Measurements from ENCODE around the gene OR9G4.

The OR9G4 gene

DNA sequence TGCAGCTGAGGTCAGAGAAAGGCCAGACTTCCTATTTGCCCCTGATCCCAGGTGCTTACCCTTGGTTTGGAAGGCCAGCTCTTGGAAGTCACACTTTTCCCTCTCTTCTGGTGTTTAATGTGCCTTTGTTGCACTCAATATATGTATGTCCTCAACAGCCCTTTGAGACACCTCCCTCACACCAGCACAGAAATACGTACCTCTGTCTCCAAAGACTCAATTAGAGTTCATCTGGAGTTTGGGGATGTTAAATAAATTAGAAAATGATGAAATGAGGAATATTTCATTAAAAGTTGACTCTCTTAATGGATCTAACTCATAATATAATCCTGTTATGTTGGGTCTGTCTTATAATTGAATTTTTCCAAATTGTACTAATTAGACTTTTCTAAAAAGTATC lies at the start of gene OR9G4:
OR9G4 (minus strand) TSS at position 101 of the 400 bp plus-strand sequence. CDS start 4,931 bp downstream, outside the sequence.
- no peak for DNase-seq (ENCODE audit: low spot score)

DNA sequence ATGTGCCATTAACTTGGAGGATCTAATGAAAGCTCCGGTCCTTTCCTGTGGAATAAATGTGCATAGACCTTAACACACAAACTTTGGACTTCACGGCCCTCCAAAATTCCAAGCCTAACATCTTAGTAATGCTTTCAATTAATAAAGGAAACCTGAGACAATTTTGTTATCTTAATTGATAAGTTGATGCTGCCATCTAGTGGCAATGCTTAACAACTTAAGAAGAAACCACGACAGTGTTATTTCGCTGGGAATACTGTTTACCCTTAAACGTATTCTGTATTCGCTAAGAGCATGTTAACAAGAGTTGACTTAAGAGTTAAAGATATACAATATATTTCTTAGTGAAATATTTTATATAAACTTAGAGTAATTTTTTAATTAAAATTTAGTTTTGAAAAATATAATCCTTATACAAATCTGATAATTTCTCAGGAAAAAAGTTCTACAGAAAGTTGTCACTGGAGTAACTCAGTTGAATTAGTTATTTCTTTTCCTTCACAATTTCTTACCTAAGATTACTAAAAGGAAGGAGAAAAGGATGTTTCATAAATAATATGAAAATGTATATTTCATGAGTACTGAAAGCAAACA lies 35.0 kb upstream of the OR9G4 start:
- DNase-seq (ENCODE audit: low spot score), result peak; percentile 2

DNA sequence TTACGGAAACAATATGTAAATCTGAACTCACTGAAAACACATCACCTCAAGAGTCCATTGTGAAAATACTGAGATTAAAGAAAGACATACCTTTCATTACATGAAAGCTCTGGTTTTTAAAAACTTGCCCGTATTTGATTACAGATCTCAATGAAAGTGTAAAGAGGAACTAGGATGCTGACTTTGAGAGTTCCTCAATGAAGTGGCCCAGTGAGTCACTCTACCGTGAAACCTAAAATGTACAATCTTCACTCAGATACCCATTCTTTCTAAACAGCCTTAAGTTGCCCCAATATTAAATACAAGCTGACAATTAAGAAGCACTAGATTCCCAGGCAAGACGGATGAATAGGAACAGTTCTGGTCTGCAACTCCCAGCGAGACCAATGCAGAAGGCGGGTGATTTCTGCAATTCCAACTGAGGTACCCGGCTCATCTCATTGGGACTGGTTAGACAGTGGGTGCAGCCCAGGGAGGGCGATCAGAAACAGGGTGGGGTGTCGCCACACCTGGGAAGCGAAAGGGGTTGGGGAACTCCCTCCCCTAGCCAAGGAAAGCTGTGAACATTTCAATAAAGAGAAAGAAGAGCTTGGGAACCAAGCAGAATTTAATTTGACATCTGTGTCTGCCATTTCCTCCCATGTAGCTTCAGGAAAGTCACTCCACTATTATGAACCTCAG lies 33.8 kb upstream of the OR9G4 start:
- DNase-seq (ENCODE audit: low spot score), result no peak

DNA sequence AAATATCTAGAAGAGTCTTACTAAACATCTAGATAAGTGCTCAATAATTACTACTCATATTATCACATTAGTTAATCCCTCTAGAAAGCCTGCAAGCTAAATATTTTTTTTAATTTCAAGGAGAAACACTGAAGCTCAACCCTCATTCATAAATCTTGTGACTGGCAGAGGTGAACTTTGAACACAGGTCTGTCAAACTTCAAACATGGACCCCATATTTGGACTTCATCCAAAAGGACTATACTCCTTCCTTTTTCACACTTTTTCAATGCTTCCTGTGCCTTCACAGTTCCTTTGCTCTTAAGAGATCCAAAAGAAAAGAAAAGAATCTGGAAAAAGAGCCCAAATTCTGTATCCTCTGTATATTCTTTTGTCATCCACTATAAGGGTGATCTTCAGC lies 28.3 kb upstream of the OR9G4 start:
- DNase-seq (ENCODE audit: low spot score), result no peak

DNA sequence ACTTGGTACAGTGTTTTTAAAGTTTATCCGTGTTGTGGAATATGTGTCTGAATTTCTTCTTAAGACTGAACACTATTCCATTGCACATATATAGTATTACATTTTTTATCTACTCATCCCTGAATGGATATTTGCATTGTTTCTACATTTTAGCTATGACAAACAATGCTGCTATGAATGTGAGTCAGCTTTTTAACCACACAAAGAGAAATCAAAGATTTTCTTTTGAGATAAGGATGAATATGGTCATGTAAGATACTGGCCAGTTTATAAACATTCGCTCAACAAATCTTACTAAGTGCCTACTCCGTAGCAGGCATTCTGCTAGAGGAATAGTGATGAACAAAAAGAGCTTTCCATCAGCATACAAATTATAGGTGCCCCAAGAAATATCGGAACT lies 16.5 kb upstream of the OR9G4 start:
- no peak for DNase-seq (ENCODE audit: low spot score)

DNA sequence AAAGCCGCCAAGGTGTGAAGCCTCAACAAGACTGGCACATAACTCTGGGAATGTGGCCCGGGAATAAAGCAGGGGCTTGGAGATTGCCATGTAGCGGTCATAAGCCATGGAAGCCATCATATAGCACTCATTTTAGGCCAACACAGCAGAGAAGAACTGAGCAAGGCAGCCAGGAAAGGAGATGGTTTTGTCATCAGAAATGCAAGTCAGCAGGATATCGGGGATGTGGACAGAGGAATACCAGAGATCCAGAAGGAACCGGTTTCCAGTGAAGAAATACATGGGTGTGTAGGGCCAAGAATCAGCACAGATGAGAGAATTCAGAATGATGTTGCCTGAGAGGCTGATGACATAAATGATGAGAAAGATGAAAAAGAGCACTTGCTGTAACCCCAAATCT lies 3.0 kb upstream of the OR9G4 start:
- no peak for DNase-seq (ENCODE audit: low spot score)

DNA sequence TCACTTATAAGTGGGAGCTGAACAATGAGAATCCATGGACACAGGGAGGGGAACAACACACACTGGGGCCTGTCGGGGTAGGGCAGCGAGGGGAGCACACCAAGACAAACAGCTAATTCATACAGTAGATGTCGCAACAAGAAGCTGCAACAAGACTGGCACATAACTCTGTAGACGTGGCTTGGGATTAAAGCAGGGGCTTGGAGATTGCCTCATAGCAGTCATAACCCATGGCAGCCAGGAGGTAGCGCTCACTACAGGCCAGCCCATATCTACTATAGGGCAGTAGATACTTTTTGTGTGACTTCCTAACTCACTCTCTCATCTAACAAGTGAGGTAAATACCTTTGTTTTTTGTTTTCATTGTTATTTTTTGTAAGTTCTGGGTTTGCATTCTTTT lies 1.7 kb upstream of the OR9G4 start:
- DNase-seq (ENCODE audit: low spot score), result no peak

DNA sequence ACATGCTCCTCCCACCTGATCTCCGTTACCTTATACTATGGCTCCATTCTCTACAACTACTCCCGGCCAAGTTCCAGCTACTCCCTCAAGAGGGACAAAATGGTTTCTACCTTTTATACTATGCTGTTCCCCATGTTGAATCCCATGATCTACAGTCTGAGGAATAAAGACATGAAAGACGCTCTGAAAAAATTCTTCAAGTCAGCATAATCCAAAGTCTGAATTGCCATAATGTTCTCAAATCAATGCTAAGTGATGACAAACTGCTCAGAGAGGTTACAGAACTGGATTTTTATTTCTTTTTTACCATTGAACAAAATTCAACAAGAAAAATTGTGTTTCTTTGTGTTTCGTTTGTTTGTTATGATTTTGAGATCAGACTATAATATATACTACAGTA lies 7.6 kb downstream of the OR9G4 start:
- DNase-seq (ENCODE audit: low spot score), result no peak

DNA sequence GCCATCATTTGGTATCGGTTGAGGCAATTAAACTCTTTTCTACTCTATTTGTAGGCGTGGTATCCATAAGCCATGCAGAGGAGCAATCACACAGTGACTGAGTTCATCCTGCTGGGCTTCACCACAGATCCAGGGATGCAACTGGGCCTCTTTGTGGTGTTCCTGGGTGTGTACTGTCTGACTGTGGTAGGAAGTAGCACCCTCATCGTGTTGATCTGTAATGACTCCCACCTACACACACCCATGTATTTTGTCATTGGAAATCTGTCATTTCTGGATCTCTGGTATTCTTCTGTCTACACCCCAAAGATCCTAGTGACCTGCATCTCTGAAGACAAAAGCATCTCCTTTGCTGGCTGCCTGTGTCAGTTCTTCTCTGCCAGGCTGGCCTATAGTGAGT lies 8.4 kb downstream of the OR9G4 start:
- no peak for DNase-seq (ENCODE audit: low spot score)

DNA sequence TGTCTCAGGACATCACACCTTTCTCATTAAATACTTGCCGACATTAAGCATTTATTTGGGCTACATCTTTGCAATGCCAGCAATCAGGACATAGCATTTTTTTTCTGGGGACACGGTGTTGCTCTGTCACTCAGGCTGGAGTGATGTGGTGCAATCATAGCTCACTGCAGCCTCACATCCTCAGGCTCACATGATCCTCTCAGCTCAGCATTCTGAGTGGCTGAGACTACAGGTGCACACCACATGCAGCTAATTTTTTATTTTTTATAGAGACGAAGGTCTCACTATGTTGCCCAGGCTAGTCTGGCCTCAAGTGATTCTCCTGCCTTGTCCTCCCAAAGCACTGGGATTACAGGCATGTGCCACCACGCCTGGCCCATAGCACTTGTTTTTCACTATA lies 28.0 kb downstream of the OR9G4 start:
- DNase-seq (ENCODE audit: low spot score), result no peak

DNA sequence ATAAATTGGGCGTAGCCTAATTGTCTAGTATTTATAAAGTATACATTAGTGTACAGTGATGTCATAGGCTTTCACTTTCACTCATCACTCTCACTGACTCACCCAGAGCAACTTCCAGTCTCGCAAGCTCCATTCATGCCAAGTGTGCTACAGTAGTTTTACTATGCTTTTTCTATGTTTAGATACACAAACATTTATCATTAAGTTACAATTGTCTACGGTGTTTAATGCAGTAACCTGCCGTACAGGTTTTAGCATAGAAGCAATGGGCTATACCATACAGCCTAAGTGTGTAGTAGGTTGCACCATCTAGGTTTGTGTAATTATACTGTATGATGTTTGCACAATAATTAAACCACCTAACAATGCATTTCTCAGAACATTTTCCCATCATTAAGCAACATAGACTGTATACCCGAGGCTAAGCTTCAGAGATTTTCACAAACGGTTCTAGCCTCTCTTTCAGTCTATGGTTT lies 32.1 kb downstream of the OR9G4 start:
- DNase-seq (ENCODE audit: low spot score), result no peak

DNA sequence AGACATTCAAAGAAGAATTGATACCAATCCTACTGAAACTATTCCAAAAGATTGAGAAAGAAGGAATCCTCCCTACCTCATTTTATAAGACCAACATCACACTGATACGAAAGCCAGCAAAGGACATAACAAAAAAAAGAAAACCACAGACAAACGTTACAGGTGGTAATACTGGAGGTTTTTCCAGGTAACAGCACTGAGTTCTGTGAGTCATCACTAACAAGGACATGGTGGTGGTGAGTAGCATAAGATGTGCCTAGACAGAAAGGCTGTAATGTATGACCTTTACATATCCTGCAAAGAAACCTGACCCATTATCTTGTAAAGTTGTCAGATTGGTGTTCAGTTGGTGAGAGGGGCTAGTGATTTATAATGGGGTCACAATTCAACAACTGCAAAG lies 34.3 kb downstream of the OR9G4 start:
- DNase-seq (ENCODE audit: low spot score), result no peak

DNA sequence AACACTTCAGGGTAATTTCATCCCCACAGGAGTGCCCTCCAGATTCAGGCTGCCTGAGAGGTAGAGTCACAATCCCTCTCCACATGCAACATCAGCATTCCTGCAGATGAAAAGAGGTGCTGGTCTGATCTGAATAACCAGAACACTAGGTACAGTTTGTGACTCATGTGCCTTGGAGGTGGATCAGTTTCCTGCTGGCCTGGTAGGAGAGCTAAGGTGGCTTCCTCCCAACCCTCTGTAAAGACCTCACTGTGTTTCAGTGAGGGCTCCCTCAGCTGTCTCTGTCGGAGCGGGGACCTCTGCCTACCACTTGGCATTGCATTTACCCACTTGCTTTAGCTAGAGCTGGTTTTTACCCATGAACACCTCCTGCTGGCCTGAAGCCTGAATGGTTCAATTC lies 42.0 kb downstream of the OR9G4 start:
- DNase-seq (ENCODE audit: low spot score), result no peak

DNA sequence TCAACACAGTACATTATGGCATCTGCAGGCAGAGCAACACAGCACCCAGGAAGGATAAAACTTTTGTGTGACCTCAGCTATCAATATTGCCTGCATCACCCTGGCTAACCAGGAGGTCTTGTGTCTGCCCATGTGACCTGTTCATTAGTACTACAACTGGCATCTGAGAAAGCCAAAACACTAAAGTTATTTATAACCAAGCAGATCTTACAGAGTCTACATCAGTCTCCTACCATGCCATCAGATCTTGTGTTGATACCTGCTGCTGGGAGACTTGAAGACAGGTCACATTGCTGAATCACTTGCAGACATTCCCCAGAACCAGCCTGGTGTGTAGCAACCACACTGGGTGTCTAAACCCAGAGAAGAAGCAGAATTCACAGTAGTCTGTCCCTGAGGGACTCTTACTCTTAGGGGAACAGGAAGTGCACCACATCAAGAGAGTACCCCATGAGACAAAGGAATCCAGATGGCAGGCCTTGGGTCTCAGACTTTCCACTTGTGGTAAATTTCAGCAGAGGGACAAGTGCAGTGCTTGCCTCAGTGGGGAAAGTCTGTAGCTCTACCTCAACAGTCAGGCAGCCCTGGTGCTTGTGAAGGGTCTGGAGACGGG lies 42.6 kb downstream of the OR9G4 start:
- no peak for DNase-seq (ENCODE audit: low spot score)

DNA sequence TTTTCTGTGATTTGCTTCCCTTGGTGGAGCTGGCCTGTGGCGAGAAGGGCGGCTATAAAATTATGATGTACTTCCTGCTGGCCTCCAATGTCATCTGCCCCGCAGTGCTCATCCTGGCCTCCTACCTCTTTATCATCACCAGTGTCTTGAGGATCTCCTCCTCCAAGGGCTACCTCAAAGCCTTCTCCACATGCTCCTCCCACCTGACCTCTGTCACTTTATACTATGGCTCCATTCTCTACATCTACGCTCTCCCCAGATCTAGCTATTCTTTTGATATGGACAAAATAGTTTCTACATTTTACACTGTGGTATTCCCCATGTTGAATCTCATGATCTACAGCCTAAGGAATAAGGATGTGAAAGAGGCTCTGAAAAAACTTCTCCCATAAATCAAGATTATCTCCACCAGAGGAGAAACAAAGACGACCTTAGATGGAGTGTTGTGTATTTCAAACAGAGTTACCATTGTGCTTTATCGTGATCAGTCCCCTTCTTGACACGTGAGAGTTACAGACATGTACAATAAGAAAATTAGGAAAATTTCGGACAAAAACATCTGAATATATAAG lies 47.5 kb downstream of the OR9G4 start:
- no peak for DNase-seq (ENCODE audit: low spot score)

DNA sequence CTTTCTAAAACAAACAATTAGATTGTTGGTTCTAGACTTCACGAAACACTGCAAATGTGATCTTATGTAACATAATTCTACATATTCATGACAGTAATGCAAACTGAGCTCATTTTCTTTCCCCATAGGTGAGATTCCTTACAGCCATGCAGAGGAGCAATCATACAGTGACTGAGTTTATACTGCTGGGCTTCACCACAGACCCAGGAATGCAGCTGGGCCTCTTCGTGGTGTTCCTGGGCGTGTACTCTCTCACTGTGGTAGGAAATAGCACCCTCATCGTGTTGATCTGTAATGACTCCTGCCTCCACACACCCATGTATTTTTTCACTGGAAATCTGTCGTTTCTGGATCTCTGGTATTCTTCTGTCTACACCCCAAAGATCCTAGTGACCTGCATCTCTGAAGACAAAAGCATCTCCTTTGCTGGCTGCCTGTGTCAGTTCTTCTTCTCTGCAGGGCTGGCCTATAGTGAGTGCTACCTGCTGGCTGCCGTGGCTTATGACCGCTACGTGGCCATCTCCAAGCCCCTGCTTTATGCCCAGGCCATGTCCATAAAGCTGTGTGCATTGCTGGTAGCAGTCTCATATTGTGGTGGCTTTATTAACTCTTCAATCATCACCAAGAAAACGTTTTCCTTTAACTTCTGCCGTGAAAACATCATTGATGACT lies 48.1 kb downstream of the OR9G4 start:
- no peak for DNase-seq (ENCODE audit: low spot score)

DNA sequence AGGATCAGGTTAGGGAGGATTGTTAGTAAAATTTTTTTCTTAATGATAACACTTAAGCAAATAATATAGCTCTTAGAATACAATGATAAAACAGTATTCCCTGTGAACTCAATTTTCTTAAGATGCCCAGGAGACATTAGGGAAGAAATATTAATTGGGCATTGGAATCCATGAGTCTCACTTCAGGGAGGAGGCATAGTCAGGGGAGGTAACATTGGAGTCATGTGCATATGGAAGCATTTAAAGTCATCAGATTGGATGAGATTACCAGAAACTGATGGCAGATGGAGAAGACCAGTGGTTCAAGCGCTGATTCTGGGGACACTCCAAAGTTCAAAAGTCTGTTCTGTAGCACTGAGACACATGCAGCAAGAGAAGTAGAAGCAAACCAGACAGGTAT lies 49.7 kb downstream of the OR9G4 start, which contains the start of gene OR9G1:
OR9G1 (plus strand) TSS at position 301 of the 400 bp plus-strand sequence. CDS start 1,293 bp downstream, outside the sequence.
- no peak for DNase-seq (ENCODE audit: low spot score)

DNA sequence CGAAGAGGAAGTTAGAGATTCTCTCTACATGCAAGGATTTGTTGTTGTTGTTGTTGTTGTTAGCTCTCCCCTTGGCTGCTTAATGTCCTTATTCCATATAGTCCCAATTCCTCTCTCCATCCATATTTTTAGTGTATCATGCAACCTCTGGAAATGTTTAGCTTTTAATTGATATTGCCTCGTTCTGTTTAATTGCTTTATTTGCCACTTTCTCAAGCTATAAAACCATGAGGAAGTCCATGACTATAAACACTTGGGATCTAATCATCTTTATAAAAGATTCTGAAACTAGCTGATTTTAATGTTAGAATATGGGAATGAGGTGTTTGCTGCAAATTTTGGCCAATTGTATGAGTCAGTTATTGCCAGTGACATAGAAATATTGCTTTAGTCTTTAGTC lies 55.1 kb downstream of the OR9G4 start:
- no peak for DNase-seq (ENCODE audit: low spot score)

All from hepatic stellate cell (primary cell).